Spinal cord (tissue), 10 donors: ENCODE results near the gene ARID3B. TPM values are rescaled to one million over a fixed set of nuclear protein-coding genes. Genes with fewer than 3 reads are reported as not detected.

Source experiments
- DNase-seq, 6 donors: peaks; one replicate each; pipeline versions ENCODE4 v3.0.0 to v3.0.0-alpha.2; 2013 to 2015; ENCODE audit warnings: low spot score in 6 of 6, low read depth in 4 of 6
- H3K27ac ChIP-seq: one replicate; pipeline ENCODE4 v1.5.1; 2013; ENCODE audit warnings: low read depth, low read length, control low read depth
- H3K27me3 ChIP-seq: one replicate; pipeline ENCODE4 v1.6.1; 2013; ENCODE audit warnings: low read length; ENCODE audit not compliant: control insufficient read depth, insufficient read depth
- H3K36me3 ChIP-seq: one replicate; pipeline ENCODE4 v1.6.1; 2013; ENCODE audit warnings: low read length; ENCODE audit not compliant: control insufficient read depth, insufficient read depth
- H3K4me1 ChIP-seq: one replicate; pipeline ENCODE4 v1.6.1; 2013; ENCODE audit warnings: low read length; ENCODE audit not compliant: control insufficient read depth, insufficient read depth
- H3K4me3 ChIP-seq: one replicate; pipeline ENCODE4 v1.5.1; 2013; ENCODE audit warnings: low read depth, low read length, control low read depth
- H3K9me3 ChIP-seq: one replicate; pipeline ENCODE4 v1.6.1; 2013; ENCODE audit warnings: low read length; ENCODE audit not compliant: control insufficient read depth, insufficient read depth
- WGBS: methylation state at CpG from one replicate; pipeline ENCODE4 v1.1.5; 2013; ENCODE audit warnings: missing lambda C conversion rate; ENCODE audit not compliant: insufficient coverage; 5-methylcytosine and 5-hydroxymethylcytosine counted together
- polyA plus RNA-seq, 2 donors: library from polyadenylated mRNA; unstranded; fragments of 120-200 nt; gene quantifications; one replicate each; pipeline ENCODE4 v1.2.1, GENCODE V29; 2013; ENCODE audit not compliant: insufficient read length in 2 of 2
- total RNA-seq, 2 donors: library from RNA; depleted of rRNA in 1 of 2; stranded (reverse); fragments of 120-200 nt in 1 of 2; fragments of >200 nt in 1 of 2; gene quantifications; one replicate each; pipeline versions ENCODE4 v1.2.3 to v1.2.4, GENCODE V29; 2013 to 2014
- donor health status: healthy.

Gene ARID3B
- total and polyA plus RNA-seq, 4 donors = 4.5 to 12.0 (median 6.7) TPM

DNA sequence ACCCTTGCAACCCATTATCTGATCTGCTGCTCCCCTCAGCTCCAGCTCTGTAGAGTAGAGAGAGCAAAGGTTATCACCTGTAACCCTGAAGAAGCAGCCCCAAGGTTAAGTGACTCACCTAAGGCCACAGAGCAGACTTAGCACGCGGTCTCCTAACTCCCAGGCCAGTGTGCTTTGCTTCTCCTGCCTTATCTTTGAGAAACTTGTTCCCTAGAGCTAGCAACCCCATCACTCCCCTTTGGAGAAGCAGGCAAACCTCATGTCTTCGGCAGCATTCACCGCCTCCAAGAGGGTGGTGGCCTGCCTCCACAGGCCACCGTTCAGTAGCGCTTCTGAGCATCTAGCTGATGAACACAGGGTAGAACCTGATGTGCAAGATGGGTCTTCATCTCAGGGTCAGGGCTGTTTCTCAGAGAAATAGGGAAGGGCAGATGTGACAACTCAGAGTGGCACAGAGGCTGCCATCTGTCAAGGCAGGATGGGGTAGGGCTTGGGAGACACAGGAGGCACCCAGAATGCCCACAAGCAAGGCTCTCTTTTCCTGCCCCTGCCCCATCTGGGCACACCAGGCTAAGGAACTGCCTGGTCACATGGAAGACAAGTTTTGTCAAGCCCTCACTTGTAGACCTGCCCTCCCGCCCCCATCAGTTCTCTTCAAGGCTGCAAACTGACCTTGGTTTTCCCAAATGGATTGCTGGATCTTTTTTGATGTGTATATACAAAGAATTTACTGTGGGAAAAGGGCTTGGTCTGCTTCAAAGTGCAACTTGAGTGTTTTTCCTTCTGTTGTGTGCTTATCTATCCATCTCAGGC, 39.7 kb downstream of the ARID3B start:
- no peak overlapping the region for H3K27ac ChIP-seq
- 95% methylated on average over 5 of the region's 7 CpGs for WGBS
- peaks cover 20% of the 10 kb centered on the region for H3K4me1 ChIP-seq
- no peaks in the 10 kb centered on the region for H3K27me3 ChIP-seq
- H3K36me3 ChIP-seq = peaks cover 42% of the 10 kb centered on the region
- H3K4me3 ChIP-seq = no peak overlapping the region
- DNase-seq = no peak
- H3K9me3 ChIP-seq = no peaks in the 10 kb centered on the region

DNA sequence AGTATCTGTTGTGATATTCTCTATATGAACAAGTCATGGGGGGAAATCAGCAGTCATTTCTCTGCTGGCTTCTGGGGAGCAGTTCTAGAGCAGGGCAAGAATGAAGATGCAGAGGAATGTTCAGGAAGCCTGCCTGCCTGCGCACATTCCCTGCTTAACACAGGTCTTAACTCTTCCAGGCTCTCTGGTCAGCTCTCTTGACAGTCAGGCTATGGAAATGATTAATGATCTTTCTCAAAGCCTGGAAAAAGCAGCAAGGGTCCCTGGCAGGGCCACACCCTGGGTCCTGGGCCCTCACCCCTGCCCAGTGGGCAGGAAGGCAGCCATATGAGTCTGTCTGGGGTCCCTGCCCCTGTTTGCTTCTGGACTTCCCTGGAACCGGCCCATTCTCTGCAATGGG, 43.2 kb downstream of the ARID3B start:
- no peaks in the 10 kb centered on the region for H3K9me3 ChIP-seq
- no CpG with 5 or more reads among the region's 2 CpGs for WGBS
- peaks cover 28% of the 10 kb centered on the region for H3K4me1 ChIP-seq
- no peak for DNase-seq
- peaks cover 28% of the 10 kb centered on the region for H3K36me3 ChIP-seq
- no peak overlapping the region for H3K4me3 ChIP-seq
- H3K27me3 ChIP-seq = no peaks in the 10 kb centered on the region
- H3K27ac ChIP-seq = no peak overlapping the region

DNA sequence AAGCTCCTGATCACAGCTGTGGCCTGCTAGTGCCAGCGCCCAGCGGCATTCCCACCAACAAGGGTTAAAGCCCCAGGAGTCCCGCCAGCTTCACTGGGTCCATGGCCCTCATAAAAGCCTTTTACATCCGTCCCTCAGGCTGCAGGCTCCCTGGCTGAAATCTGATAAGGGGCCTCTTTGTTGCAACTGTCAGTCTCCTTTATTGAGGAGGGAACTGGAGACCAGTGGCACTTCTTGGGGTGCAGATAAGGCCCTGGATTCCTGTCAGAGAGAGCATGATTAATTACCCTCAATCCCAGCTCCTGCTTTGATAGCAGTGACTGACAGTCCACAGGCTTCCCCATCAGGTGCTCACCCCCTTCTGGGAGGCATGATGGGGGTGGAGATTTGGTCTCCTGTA, 43.8 kb downstream of the ARID3B start:
- WGBS = 43% methylated on average over 3 of the region's 4 CpGs
- H3K36me3 ChIP-seq = peaks cover 29% of the 10 kb centered on the region
- H3K27me3 ChIP-seq = no peaks in the 10 kb centered on the region
- DNase-seq = peak in 2 of 6 donors; percentile 14 to 56
- H3K27ac ChIP-seq = no peak overlapping the region
- H3K9me3 ChIP-seq = no peaks in the 10 kb centered on the region
- peaks cover 26% of the 10 kb centered on the region for H3K4me1 ChIP-seq
- no peak overlapping the region for H3K4me3 ChIP-seq

DNA sequence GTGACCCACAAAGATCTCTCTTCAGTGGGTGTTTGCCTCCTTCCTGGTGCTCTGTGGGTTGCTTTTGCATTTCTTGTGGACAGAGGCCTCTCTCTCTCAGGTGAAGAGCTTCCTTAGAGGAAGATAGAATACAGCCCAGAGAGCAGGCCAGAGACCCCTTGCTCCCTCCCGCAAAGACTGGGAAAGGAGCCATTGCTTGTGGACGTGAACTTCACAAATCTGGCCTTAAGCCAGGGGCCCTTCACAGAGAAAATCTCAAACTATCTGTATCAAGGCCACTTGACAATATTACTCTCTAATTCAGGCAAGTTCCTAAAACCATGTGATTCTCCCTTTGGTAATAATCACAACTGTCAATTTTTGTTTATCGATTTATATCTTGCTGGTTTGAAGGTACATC, 44.2 kb downstream of the ARID3B start:
- Histone ChIP-seq H3K27ac (no peak overlapping the region), H3K9me3 (no peaks in the 10 kb centered on the region), H3K36me3 (peaks cover 31% of the 10 kb centered on the region), H3K4me3 (no peak overlapping the region), H3K27me3 (no peaks in the 10 kb centered on the region), H3K4me1 (peaks cover 26% of the 10 kb centered on the region)
- 39% methylated on average over 2 of the region's 3 CpGs for WGBS
- no peak for DNase-seq

DNA sequence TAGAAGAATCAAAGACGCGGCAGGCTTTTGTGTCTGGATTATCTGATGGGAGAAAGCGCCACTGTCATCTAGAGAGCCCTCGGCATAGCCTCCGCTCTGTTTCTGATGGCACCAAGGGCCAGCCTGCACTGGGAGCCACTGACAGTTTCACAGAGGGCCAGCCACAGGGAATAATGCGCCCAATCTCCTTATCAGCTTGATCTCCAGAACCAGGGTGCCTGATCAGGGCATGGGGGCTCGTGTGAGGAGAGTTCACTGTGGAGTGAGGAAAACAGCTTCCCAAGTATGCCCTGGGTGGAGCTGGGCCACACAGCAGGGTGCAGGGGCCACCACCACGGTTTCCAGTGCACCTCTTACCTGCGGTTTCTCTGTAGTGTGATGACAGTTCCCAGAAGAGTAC, 44.8 kb downstream of the ARID3B start:
- Histone ChIP-seq H3K27ac (no peak overlapping the region), H3K9me3 (no peaks in the 10 kb centered on the region), H3K4me3 (no peak overlapping the region), H3K4me1 (peaks cover 26% of the 10 kb centered on the region), H3K27me3 (no peaks in the 10 kb centered on the region), H3K36me3 (peaks cover 33% of the 10 kb centered on the region)
- WGBS = 91% methylated on average over 7 of the region's 9 CpGs
- DNase-seq = peak in 1 of 6 donors; percentile 23

DNA sequence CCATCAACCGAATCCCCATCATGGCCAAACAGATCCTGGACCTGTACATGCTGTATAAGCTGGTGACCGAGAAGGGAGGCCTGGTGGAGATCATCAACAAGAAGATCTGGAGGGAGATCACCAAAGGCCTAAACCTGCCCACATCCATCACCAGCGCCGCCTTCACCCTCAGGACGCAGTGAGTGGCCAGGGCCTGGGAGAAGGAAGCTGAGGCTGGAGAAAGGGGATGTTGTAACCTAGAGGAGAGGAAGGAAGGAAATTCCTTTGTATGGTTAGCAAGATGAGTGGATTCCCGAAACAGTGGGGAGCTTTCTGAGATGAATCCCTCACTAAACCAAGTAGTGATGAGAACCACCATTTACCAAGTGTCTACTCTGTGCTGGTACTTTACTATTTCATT, 48.8 kb downstream of the ARID3B start:
- no peak overlapping the region for H3K27ac ChIP-seq
- no peaks in the 10 kb centered on the region for H3K27me3 ChIP-seq
- no peak overlapping the region for H3K4me3 ChIP-seq
- WGBS = 83% methylated on average over 1 of the region's 6 CpGs
- peaks cover 66% of the 10 kb centered on the region for H3K36me3 ChIP-seq
- H3K4me1 ChIP-seq = peaks cover 17% of the 10 kb centered on the region
- no peak for DNase-seq
- no peaks in the 10 kb centered on the region for H3K9me3 ChIP-seq

DNA sequence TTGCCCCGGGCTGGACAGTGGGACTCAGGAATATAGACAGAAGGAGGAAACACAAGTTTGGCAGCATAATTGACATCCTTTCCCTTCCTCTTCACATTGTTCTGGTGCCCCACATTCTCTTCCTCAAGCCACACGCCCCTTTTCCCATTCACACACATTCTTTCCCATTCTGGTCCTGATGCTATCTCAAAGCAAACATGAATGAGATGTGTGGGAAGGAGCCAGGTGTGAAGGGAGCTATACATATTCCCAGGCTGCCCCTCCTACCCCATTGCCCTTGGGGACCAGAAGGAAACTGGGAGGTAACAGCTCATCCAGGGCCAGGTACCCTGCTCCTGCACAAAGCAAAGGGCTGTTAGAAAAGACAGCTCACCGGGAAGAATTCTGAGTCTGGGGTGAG, 51.2 kb downstream of the ARID3B start:
- no peaks in the 10 kb centered on the region for H3K27me3 ChIP-seq
- peaks cover 9% of the 10 kb centered on the region for H3K4me1 ChIP-seq
- peaks cover 77% of the 10 kb centered on the region for H3K36me3 ChIP-seq
- H3K27ac ChIP-seq = no peak overlapping the region
- no peak for DNase-seq
- H3K9me3 ChIP-seq = no peaks in the 10 kb centered on the region
- WGBS = 43% methylated on average over 1 of the region's 3 CpGs
- no peak overlapping the region for H3K4me3 ChIP-seq

DNA sequence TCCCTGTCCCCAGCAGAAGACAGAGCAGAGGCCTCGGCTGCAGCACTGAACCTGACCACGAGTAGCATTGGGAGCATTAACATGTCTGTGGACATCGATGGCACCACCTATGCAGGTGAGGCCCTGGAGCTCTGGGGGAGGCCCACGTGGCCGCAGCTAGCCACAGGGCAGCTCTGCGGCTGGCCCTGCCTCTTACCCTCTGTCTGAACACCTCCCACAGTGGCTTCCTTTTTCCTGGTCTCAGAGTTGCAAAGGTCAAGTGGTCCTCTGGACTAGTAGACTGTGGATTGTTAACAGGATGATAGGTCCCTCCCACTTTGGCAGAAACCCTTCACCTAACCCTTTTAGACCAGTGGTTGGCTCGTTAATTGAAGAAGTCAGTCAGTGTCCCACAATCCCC, 52.1 kb downstream of the ARID3B start:
- H3K9me3 ChIP-seq = no peaks in the 10 kb centered on the region
- peaks cover 13% of the 10 kb centered on the region for H3K4me1 ChIP-seq
- peaks cover 79% of the 10 kb centered on the region for H3K36me3 ChIP-seq
- WGBS = 95% methylated on average over 6 of the region's 7 CpGs
- no peak overlapping the region for H3K27ac ChIP-seq
- DNase-seq = no peak
- no peaks in the 10 kb centered on the region for H3K27me3 ChIP-seq
- H3K4me3 ChIP-seq = no peak overlapping the region

DNA sequence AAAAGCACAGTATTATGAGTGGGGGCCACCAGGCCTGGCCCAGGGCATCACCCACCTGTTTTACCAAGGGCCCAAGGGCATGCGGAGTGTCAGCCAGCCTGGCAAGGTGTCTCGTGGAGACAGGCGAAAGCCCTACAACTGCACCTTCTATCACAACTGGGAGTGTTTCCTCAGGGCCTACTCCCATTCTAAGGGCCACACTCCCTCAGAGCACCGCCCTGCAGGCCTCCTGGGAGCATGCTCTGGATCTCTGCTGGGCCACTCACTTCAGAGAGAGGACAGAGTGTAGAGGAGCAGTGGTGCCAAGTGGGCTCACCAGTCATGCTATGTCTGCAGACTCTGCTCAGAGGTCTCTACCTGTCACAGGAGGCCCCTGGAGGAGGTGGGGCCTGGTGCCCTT, 53.4 kb downstream of the ARID3B start:
- no peaks in the 10 kb centered on the region for H3K9me3 ChIP-seq
- no peak overlapping the region for H3K4me3 ChIP-seq
- H3K27ac ChIP-seq = no peak overlapping the region
- no peaks in the 10 kb centered on the region for H3K27me3 ChIP-seq
- 92% methylated on average over 4 of the region's 4 CpGs for WGBS
- DNase-seq = no peak
- peaks cover 74% of the 10 kb centered on the region for H3K36me3 ChIP-seq
- peaks cover 18% of the 10 kb centered on the region for H3K4me1 ChIP-seq

DNA sequence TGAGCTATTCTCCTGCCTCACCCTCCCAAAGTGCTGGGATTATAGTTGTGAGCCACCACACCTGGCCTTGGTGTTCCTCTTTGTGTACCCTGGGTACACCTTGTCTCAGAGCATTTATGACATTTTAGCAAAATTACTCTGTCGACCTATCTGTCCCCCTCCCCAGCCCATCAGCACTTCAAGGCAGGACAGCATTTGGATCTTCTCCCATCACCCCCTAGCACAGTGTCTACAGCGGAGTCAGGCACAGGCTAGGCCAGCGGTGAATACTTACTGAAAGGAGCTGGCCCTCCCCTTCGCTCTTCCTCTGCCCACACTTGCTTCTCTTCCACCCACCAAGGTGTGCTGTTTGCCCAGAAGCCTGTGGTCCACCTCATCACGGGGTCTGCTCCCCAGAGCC, 54.3 kb downstream of the ARID3B start:
- no peak overlapping the region for H3K4me3 ChIP-seq
- no peak overlapping the region for H3K27ac ChIP-seq
- H3K9me3 ChIP-seq = no peaks in the 10 kb centered on the region
- WGBS = 95% methylated on average over 4 of the region's 5 CpGs
- H3K4me1 ChIP-seq = peaks cover 25% of the 10 kb centered on the region
- no peaks in the 10 kb centered on the region for H3K27me3 ChIP-seq
- no peak for DNase-seq
- peaks cover 69% of the 10 kb centered on the region for H3K36me3 ChIP-seq
